Embryonic facial prominence (tissue), 1 donor: Measurements from ENCODE around the gene AGBL1.

Experiments used
- DNase-seq: peaks from one replicate; pipeline ENCODE4 v3.0.0-alpha.2; 2016; ENCODE audit errors: extremely low spot score

Gene AGBL1

DNA sequence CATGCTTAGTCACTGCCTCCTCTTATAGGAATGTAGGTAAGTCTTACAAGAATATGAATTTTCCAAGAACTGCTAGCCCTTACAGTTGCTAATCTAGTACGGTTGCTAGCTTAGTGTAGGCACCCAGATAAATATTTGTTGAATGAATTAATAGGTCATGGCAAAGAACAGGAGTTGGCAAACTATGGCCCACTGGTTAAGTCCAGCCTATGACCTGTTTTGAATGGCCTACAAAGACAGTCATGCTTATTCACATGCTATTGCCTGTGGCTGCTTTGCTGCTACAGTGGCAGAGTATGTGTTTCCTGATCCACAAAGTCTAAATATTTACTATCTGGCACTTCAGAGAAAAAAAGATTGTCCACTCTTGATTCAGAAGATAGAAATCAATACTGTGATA lies 631.8 kb downstream of the AGBL1 start:
- DNase-seq: no peak

- no peak for DNase-seq
Observed at GRCh38 chr15:86714241-86714640, 634.6 kb downstream of the AGBL1 start.

GRCh38 chr15:86725628-86726027 lies 646.0 kb downstream of the AGBL1 start:
- no peak for DNase-seq

- DNase-seq: no peak
Observed at GRCh38 chr15:86735247-86736040, 655.8 kb downstream of the AGBL1 start.

- DNase-seq: no peak
Observed at GRCh38 chr15:86741917-86742316, 662.2 kb downstream of the AGBL1 start.

- DNase-seq: no peak
Observed at GRCh38 chr15:86743283-86743903, 663.7 kb downstream of the AGBL1 start.

- no peak for DNase-seq
Observed at GRCh38 chr15:86744198-86744780, 664.6 kb downstream of the AGBL1 start.

- DNase-seq: no peak
Observed at GRCh38 chr15:86751116-86751515, 671.4 kb downstream of the AGBL1 start.

- DNase-seq: no peak
Observed at GRCh38 chr15:86754846-86755245, 675.2 kb downstream of the AGBL1 start.

- no peak for DNase-seq
Observed at GRCh38 chr15:86756688-86757087, 677.0 kb downstream of the AGBL1 start.

- no peak for DNase-seq
Observed at GRCh38 chr15:86759800-86760523, 680.3 kb downstream of the AGBL1 start.

DNA sequence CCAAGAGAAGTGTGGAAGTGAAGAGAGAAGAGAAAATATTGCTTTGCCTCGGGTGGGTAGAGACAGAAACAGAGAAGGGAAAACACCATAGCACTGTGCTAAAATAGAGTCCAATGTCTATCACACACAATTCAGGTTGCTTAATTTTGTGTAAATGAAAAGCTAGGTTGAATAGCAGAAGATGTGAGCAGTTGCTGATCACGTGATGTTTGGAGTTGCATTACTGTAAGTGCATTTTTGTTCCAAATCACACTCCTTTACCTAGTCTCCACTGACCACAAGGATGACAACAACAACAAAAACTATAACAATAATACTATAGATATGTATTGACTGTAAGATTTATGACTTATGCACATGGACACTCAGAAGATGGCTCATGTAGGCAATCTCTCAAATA lies 683.2 kb downstream of the AGBL1 start:
- DNase-seq: no peak

GRCh38 chr15:86764021-86764420 lies 684.4 kb downstream of the AGBL1 start:
- DNase-seq: no peak

- no peak for DNase-seq
Observed at GRCh38 chr15:86765281-86765680, 685.6 kb downstream of the AGBL1 start.

GRCh38 chr15:86772369-86773059 lies 692.8 kb downstream of the AGBL1 start:
- no peak for DNase-seq

DNA sequence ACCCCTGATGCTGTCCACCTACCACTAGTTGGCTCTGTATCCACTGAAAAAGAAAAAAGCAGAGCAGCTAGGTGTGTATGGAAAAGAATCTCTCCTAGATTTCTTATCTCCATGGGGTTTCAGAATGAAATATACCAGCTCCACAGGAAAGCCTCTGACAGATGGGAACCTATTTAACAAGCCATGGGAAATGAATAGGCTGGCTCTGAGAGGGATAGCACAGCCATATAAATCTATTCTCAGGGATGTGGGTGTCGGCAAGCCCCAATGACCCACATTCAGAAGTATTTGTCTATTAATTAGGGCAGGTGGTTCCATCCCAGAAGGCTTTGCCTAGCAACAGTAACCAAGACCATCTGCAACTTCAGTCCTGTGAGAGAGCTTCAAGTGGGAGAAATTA lies 694.1 kb downstream of the AGBL1 start:
- DNase-seq: no peak

GRCh38 chr15:86776145-86776544 lies 696.5 kb downstream of the AGBL1 start:
- no peak for DNase-seq

DNA sequence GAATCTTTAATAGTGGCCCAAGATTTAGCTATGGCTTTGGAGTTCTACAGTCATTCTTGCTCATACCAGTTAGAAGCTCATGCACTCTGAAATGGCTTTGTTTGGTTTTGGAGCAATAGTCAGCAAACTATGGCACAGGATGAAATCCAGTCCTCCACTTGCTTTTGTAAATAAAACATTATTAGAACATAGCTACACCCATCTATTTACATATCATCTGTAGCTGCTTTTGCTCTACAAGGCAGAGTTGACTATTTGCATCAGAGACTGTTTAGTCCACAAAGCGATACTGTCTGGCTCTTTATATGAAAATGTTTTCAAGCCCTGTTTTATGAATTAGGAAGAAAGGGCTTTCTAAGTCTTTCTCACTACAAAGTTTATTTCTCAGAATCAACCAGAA lies 716.9 kb downstream of the AGBL1 start:
- DNase-seq: no peak

GRCh38 chr15:86797135-86797534 lies 717.5 kb downstream of the AGBL1 start:
- no peak for DNase-seq

DNA sequence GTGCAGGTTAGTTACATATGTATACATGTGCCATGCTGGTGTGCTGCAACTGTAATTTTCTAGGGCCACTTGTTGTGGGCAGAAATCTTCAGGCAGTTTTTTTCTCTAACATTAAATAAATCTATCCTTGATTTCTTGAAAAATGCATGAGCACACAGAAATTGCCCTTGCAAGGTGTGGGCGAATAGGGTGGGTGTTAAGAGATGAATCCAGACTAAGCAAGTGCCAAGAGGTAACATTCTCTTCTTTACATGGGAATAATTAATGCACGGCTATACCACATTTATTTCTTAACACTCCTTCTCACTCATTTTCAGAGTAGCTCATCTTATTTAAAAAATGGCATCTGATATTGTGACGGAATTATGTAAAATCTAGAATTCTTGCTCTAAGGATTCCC lies 719.6 kb downstream of the AGBL1 start:
- no peak for DNase-seq

GRCh38 chr15:86802244-86802643 lies 722.6 kb downstream of the AGBL1 start:
- DNase-seq: no peak

DNA sequence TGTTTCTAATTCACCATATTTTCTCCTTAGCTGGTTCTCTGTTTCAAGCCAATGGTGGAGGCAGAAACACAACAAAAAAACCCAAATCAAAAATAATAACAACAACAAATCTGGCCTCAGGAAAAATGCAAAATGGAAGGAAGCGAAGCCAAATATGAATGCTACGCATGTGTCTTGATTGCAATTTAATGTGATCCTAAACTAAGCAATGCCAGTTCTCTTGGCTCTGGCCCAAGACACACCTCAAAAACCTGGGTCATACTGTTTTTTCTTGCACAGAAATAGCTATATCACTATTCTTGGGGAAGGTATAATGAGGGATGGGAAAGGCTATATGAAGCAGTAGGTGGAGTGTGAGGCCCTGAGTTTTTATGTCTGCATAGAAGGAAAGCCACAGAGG lies 724.7 kb downstream of the AGBL1 start:
- no peak for DNase-seq
